Fibroblast of lung (primary cell): Measurements from ENCODE around the gene FSIP2. TPM values are rescaled to one million over a fixed set of nuclear protein-coding genes. Genes with fewer than 3 reads are reported as not detected.

Experiments used
- DNase-seq, 2 donors: peaks; one replicate each; pipeline versions ENCODE4 v3.0.0 to v3.0.0-alpha.2; 2010; ENCODE audit warnings: low read depth in 2 of 2
- H2AFZ ChIP-seq: 2 replicates; pipeline ENCODE4 v1.5.1; 2012; ENCODE audit warnings: low read length, control low read depth, inconsistent platforms
- H3K27ac ChIP-seq: 2 replicates; pipeline ENCODE4 v1.5.1; 2011; ENCODE audit warnings: low read length, control low read depth; ENCODE audit not compliant: insufficient read depth
- H3K27me3 ChIP-seq: 2 replicates; pipeline ENCODE4 v1.5.1; 2011; ENCODE audit warnings: mild to moderate bottlenecking, low read length; ENCODE audit not compliant: control insufficient read depth, insufficient read depth
- H3K36me3 ChIP-seq: 2 replicates; pipeline ENCODE4 v1.5.1; 2011; ENCODE audit warnings: low read length; ENCODE audit not compliant: control insufficient read depth, insufficient read depth
- H3K4me1 ChIP-seq: 2 replicates; pipeline ENCODE4 v1.5.1; 2011; ENCODE audit warnings: low read length; ENCODE audit not compliant: control insufficient read depth, insufficient read depth; ENCODE audit errors: extremely low read depth
- H3K4me2 ChIP-seq: 2 replicates; pipeline ENCODE4 v1.5.1; 2011; ENCODE audit warnings: low read length, control low read depth; ENCODE audit not compliant: insufficient read depth; ENCODE audit errors: extremely low read depth
- H3K4me3 ChIP-seq, 4 experiments: fragments of 200-600 bp in 1 of 4; sonication (generic) in 1 of 4; replicated peaks in 1 of 4; 2 replicates each; pipeline ENCODE4 v1.5.1; 2011 to 2016; ENCODE audit warnings: low read length in 4 of 4, low read depth in 3 of 4, mild to moderate bottlenecking in 3 of 4, control low read depth in 2 of 4, inconsistent platforms in 1 of 4, mixed read lengths in 1 of 4; ENCODE audit not compliant: insufficient read depth in 1 of 4; ENCODE audit errors: control extremely low read depth in 1 of 4
- H3K79me2 ChIP-seq: 2 replicates; pipeline ENCODE4 v1.5.1; 2012; ENCODE audit warnings: mild to moderate bottlenecking, low read length, inconsistent platforms; ENCODE audit not compliant: control insufficient read depth, insufficient read depth
- H3K9ac ChIP-seq: 2 replicates; pipeline ENCODE4 v1.5.1; 2011; ENCODE audit warnings: mild to moderate bottlenecking, low read length, control low read depth; ENCODE audit not compliant: insufficient read depth
- H3K9me3 ChIP-seq: 2 replicates; pipeline ENCODE4 v1.5.1; 2012; ENCODE audit warnings: low read depth, low read length; ENCODE audit not compliant: control insufficient read depth, insufficient read depth
- H4K20me1 ChIP-seq: 2 replicates; pipeline ENCODE4 v1.5.1; 2011; ENCODE audit warnings: low read length; ENCODE audit not compliant: control insufficient read depth, insufficient read depth; ENCODE audit errors: extremely low read depth
- CTCF ChIP-seq, 2 donors: IDR thresholded peaks in 1 of 2; conservative IDR thresholded peaks in 1 of 2; 1 replicate in 1 of 2; 2 replicates in 1 of 2; pipeline ENCODE4 v1.5.1; 2011 to 2012; ENCODE audit warnings: low read length in 2 of 2, control low read depth in 1 of 2, inconsistent platforms in 1 of 2, low read depth in 1 of 2, mild to moderate bottlenecking in 1 of 2
- EZH2 ChIP-seq: IDR thresholded peaks from 2 replicates; pipeline ENCODE4 v1.5.1; 2012; ENCODE audit warnings: low read length, control low read depth, mild to moderate bottlenecking; ENCODE audit errors: missing control alignments
- polyA plus RNA-seq, 2 donors: library from polyadenylated mRNA; depleted of rRNA in 1 of 2; stranded (reverse) in 1 of 2; unstranded in 1 of 2; fragments of >200 nt; gene quantifications; 2 replicates each; pipeline ENCODE4 v1.2.1, GENCODE V29; 2011 to 2012; ENCODE audit warnings: missing spikeins in 1 of 2
- total RNA-seq: library from RNA; depleted of rRNA; stranded (reverse); fragments of >200 nt; gene quantifications from 2 replicates; pipeline ENCODE4 v1.2.1, GENCODE V29; 2014

The FSIP2 gene
- total and polyA plus RNA-seq, 2 donors (not counting 1 experiment from before 2014, with no cell fraction given), result under 0.01 to 1.7 TPM

GRCh38 chr2:185821467-185821866 lies 82.9 kb downstream of the FSIP2 start:
- H2AFZ ChIP-seq, result no peak overlapping the region
- no peak overlapping the region for H3K27ac ChIP-seq
- no peak overlapping the region for H3K4me2 ChIP-seq
- no peaks in the 10 kb centered on the region for H3K36me3 ChIP-seq
- no peak overlapping the region for H3K4me3 ChIP-seq
- no peak for DNase-seq
- no peaks in the 10 kb centered on the region for H3K79me2 ChIP-seq
- no peaks in the 10 kb centered on the region for H3K9me3 ChIP-seq
- H3K27me3 ChIP-seq, result no peaks in the 10 kb centered on the region
- no peaks in the 10 kb centered on the region for H4K20me1 ChIP-seq
- no peaks in the 10 kb centered on the region for H3K4me1 ChIP-seq
- no peak overlapping the region for H3K9ac ChIP-seq
- no peak for TF ChIP-seq CTCF (conservative IDR thresholded peaks at IDR 0.05 in 1 of 2, IDR thresholded peaks at IDR 0.05 in 1 of 2; ENCODE audit: low read depth in 1 of 2, low read length in 2 of 2)
- no peak for TF ChIP-seq EZH2

- Histone ChIP-seq H3K4me3 (no peak overlapping the region), H2AFZ (no peak overlapping the region)
These were observed 85.2 kb downstream of the FSIP2 start for GRCh38 chr2:185823773-185824172.

GRCh38 chr2:185825557-185825956 lies 87.0 kb downstream of the FSIP2 start:
- H2AFZ ChIP-seq, result no peak overlapping the region
- DNase-seq, result no peak
- no peak overlapping the region for H3K9ac ChIP-seq
- H4K20me1 ChIP-seq, result no peaks in the 10 kb centered on the region
- H3K79me2 ChIP-seq, result no peaks in the 10 kb centered on the region
- H3K4me2 ChIP-seq, result no peak overlapping the region
- no peak for TF ChIP-seq EZH2
- no peak for TF ChIP-seq CTCF (conservative IDR thresholded peaks at IDR 0.05 in 1 of 2, IDR thresholded peaks at IDR 0.05 in 1 of 2; ENCODE audit: low read depth in 1 of 2, low read length in 2 of 2)
- no peak overlapping the region for H3K27ac ChIP-seq
- no peak overlapping the region for H3K4me3 ChIP-seq
- no peaks in the 10 kb centered on the region for H3K9me3 ChIP-seq
- no peaks in the 10 kb centered on the region for H3K4me1 ChIP-seq
- no peaks in the 10 kb centered on the region for H3K27me3 ChIP-seq
- H3K36me3 ChIP-seq, result no peaks in the 10 kb centered on the region

More at GRCh38 chr2:185823773-185824172, 85.2 kb downstream of the FSIP2 start:
- Histone ChIP-seq H3K79me2 (no peaks in the 10 kb centered on the region), H3K27me3 (no peaks in the 10 kb centered on the region), H3K4me2 (no peak overlapping the region), H3K4me1 (no peaks in the 10 kb centered on the region), H3K36me3 (no peaks in the 10 kb centered on the region), H3K9ac (no peak overlapping the region), H4K20me1 (no peaks in the 10 kb centered on the region), H3K9me3 (no peaks in the 10 kb centered on the region), H3K27ac (no peak overlapping the region)
- no peak for DNase-seq
- TF ChIP-seq EZH2 (no peak), CTCF (conservative IDR thresholded peaks at IDR 0.05 in 1 of 2, IDR thresholded peaks at IDR 0.05 in 1 of 2; ENCODE audit: low read depth in 1 of 2, low read length in 2 of 2) (no peak)
